ENCODE measurements around the gene ARSG.

- TF ChIP-seq, protein P1, sequence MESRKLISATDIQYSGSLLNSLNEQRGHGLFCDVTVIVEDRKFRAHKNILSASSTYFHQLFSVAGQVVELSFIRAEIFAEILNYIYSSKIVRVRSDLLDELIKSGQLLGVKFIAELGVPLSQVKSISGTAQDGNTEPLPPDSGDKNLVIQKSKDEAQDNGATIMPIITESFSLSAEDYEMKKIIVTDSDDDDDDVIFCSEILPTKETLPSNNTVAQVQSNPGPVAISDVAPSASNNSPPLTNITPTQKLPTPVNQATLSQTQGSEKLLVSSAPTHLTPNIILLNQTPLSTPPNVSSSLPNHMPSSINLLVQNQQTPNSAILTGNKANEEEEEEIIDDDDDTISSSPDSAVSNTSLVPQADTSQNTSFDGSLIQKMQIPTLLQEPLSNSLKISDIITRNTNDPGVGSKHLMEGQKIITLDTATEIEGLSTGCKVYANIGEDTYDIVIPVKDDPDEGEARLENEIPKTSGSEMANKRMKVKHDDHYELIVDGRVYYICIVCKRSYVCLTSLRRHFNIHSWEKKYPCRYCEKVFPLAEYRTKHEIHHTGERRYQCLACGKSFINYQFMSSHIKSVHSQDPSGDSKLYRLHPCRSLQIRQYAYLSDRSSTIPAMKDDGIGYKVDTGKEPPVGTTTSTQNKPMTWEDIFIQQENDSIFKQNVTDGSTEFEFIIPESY (IDR thresholded peaks at IDR 0.05), result no peak
- TF ChIP-seq RCOR1 (conservative IDR thresholded peaks at IDR 0.05; ENCODE audit: low read depth, low read length), result no peak
- TF ChIP-seq GABPA (IDR thresholded peaks at IDR 0.05; ENCODE audit: low read depth), result no peak
- TF ChIP-seq, protein P2, sequence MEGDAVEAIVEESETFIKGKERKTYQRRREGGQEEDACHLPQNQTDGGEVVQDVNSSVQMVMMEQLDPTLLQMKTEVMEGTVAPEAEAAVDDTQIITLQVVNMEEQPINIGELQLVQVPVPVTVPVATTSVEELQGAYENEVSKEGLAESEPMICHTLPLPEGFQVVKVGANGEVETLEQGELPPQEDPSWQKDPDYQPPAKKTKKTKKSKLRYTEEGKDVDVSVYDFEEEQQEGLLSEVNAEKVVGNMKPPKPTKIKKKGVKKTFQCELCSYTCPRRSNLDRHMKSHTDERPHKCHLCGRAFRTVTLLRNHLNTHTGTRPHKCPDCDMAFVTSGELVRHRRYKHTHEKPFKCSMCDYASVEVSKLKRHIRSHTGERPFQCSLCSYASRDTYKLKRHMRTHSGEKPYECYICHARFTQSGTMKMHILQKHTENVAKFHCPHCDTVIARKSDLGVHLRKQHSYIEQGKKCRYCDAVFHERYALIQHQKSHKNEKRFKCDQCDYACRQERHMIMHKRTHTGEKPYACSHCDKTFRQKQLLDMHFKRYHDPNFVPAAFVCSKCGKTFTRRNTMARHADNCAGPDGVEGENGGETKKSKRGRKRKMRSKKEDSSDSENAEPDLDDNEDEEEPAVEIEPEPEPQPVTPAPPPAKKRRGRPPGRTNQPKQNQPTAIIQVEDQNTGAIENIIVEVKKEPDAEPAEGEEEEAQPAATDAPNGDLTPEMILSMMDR (IDR thresholded peaks at IDR 0.05 in 2 of 3, conservative IDR thresholded peaks at IDR 0.05 in 1 of 3; ENCODE audit: control insufficient read depth in 2 of 3, extremely low read depth in 1 of 3, insufficient read depth in 1 of 3, low read depth in 3 of 3, low read length in 3 of 3), result no peak
- TF ChIP-seq POLR2A (IDR thresholded peaks at IDR 0.05; ENCODE audit: low read depth, low read length), result no peak
- no peak for TF ChIP-seq HDAC2 (IDR thresholded peaks at IDR 0.05)
- TF ChIP-seq NFYA (IDR thresholded peaks at IDR 0.05; ENCODE audit: borderline replicate concordance, low read depth, low read length), result no peak
- TF ChIP-seq EZH2 (IDR thresholded peaks at IDR 0.05; ENCODE audit: borderline replicate concordance, control insufficient read depth, low read depth, low read length), result no peak
- no peak for TF ChIP-seq NFIC (IDR thresholded peaks at IDR 0.05; ENCODE audit: low read depth, low read length)
- TF ChIP-seq ATF2 (IDR thresholded peaks at IDR 0.05; ENCODE audit: low read length), result no peak
- TF ChIP-seq BCL11A (IDR thresholded peaks at IDR 0.05; ENCODE audit: low read depth, low read length), result no peak
Measured at GRCh38 chr17:68433211-68433610, 141.9 kb downstream of the ARSG start.
